NCI-H774 (cell line): ENCODE measurements around the gene SPI1.
A peak's percentile ranks its signal among the peaks of the same experiment; 100 is the strongest.

ENCODE experiments used
- DNase-seq: peaks from one replicate; lab custom pipeline; 2025; lab: John Stamatoyannopoulos, UW

Gene SPI1

GRCh38 chr11:47378010-47378835 lies at the start of gene SPI1:
Gene SPI1 (minus strand): TSS chr11:47378547. CDS start chr11:47378353, 194 bp downstream.
- DNase-seq, result no peak

GRCh38 chr11:47426062-47426956 lies 48.0 kb upstream of the SPI1 start, which contains the start of gene PSMC3:
Gene PSMC3 (minus strand): TSS chr11:47426439. CDS start chr11:47426279, 160 bp downstream.
- DNase-seq, result peak; percentile 96

GRCh38 chr11:47425611-47426010 lies 47.3 kb upstream of the SPI1 start:
- DNase-seq, result no peak

- no peak for DNase-seq
Observed at GRCh38 chr11:47418454-47419259, 40.3 kb upstream of the SPI1 start.

- DNase-seq, result no peak
Observed at GRCh38 chr11:47417712-47418111, 39.4 kb upstream of the SPI1 start.

GRCh38 chr11:47415949-47416472 lies 37.7 kb upstream of the SPI1 start:
- no peak for DNase-seq

- no peak for DNase-seq
Observed at GRCh38 chr11:47415091-47415854, 36.9 kb upstream of the SPI1 start.

GRCh38 chr11:47414685-47415070 lies 36.3 kb upstream of the SPI1 start:
- no peak for DNase-seq

GRCh38 chr11:47413908-47414684 lies 35.7 kb upstream of the SPI1 start:
- no peak for DNase-seq

GRCh38 chr11:47413351-47413750 lies 35.0 kb upstream of the SPI1 start:
- no peak for DNase-seq

- DNase-seq, result peak; percentile 15
Observed at GRCh38 chr11:47411884-47412746, 33.8 kb upstream of the SPI1 start.

GRCh38 chr11:47410370-47411264 lies 32.3 kb upstream of the SPI1 start:
- DNase-seq, result no peak

- no peak for DNase-seq
Observed at GRCh38 chr11:47409440-47410369, 31.4 kb upstream of the SPI1 start.

- no peak for DNase-seq
Observed at GRCh38 chr11:47408598-47409439, 30.5 kb upstream of the SPI1 start.

GRCh38 chr11:47407746-47408590 lies 29.6 kb upstream of the SPI1 start, which contains the start of gene SLC39A13:
Gene SLC39A13 (plus strand): TSS chr11:47408590. CDS start chr11:47410095, 1,505 bp downstream.
- DNase-seq, result peak; percentile 90
